GM21717 (cell line): ENCODE data around the gene RAB43.
"Not testable (repeated sequence)": the region's sequence is repeated elsewhere in the genome, so short reads cannot be mapped to it uniquely, and the experiment has no call there.

ENCODE experiments used
- ATAC-seq: cut with Tn5 transposase; IDR thresholded peaks from one replicate; pipeline ENCODE4 v1.9.1; 2021; ENCODE audit warnings: mild to moderate bottlenecking, moderate library complexity; ENCODE audit not compliant: unreplicated experiment

The RAB43 gene

DNA sequence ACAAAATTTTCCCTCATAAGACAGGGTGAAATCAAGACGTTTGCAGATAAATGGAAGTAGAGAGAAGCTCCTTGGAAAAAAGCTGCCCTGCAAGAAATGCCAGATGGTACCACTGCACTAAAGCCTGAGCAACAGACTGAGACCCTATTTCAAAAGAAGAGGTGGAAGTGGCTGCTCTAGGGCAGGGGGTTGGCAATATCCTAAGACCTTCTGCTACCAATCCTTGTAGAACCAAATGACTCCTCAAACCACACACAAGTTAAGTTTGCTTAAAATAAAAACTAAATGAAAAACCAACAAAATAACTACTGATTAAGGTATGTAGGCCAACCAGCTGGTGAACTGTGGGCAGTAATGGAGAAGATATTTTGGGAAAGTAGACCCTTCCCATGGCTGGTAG is 21.3 kb downstream of the RAB43 start:
- ATAC-seq, result no peak

- ATAC-seq, result no peak
Measured at GRCh38 chr3:129095285-129095684, 26.3 kb downstream of the RAB43 start.

- ATAC-seq, result not testable (repeated sequence)
Measured at GRCh38 chr3:129088312-129088711, 33.3 kb downstream of the RAB43 start.

GRCh38 chr3:129087904-129088303 is 33.7 kb downstream of the RAB43 start:
- not testable (repeated sequence) for ATAC-seq

GRCh38 chr3:129087138-129087702 is 34.4 kb downstream of the RAB43 start:
- ATAC-seq, result no peak

DNA sequence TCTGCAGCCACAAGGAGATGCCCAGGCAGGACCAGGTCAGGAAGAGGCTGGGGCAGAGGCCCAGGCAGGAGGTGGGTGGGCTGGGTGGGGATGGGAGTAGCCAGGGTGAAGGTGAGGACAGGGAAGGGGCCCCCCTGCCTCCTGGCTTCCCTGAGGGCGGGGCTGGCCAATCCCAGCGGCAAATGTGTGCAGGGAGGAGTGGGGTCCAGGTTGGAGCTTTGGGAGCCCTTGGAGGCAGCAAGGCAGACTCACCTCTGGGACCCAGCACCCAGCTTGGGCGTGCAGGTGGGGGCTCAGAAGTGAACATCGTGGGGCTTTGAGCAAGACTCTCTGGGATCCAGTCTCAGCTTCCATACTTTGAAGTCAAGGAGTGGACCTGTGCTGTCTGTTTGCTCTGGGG is 35.8 kb downstream of the RAB43 start:
- no peak for ATAC-seq

DNA sequence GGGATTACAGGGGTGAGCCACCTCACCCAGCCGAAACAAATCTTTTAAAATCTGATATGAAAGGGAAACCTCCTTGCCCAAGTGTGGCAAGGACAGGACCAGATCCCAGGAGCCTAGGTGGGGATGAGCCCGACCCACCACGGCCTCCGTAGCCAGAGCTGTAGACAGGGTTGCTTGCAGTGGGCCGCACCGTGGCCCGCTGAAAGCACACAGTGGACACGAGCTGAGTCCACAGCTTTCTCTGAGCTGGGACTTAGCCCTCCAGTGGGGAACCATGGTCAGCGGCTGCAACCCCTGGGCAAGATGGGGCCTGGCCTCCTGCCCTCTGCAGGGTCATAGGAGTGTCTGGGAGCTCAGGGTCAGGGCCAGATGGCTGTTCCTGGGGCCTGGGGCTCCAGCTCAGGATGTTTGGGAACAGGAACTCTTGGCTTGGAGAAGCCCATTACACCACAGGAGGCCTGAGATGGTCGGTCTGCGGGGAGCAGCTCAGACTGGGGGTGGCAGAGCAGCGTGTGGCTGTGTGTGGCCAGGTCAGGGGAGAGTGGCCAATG is 36.4 kb downstream of the RAB43 start:
- no peak for ATAC-seq

DNA sequence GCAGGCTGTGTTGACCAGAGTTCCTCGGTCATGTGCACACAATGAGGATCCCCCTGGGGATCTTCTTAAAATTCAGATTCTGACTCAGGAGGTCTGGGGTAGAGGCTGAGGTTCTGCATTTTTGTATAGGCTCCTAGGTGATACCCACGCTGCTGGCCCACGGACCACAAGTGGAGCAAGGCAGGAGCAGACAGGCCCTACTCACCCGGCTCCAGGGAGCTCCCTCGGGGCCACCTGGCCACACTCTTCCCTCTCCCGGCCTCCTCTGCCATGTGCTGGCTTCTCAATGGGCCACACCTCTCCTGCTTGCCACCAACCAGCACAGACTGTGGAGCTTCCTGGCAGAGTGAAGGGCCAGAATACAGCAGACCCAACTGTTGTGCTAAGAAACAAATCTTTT is 37.1 kb downstream of the RAB43 start:
- ATAC-seq, result no peak

GRCh38 chr3:129082026-129082425 is 39.6 kb downstream of the RAB43 start:
- no peak for ATAC-seq

DNA sequence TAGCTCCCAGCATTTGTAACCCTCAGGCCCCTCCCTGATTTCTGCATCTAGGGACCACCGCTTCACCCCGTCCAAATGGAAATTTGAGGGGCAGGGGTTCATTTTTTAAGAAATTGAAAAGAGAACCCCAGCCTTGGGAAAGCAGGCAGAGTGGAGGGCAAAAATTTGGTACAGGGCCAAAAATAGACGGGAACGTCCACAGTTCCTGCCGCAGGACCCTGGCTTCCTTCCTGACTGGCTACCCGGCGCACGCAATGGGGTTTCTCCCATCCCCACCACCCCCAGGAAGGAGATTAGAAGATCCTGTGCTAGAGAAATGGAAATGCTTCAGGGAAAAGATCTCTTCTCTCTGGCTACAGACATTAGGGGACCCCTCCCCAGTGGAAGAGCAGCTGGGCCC is 40.1 kb downstream of the RAB43 start:
- ATAC-seq, result no peak

DNA sequence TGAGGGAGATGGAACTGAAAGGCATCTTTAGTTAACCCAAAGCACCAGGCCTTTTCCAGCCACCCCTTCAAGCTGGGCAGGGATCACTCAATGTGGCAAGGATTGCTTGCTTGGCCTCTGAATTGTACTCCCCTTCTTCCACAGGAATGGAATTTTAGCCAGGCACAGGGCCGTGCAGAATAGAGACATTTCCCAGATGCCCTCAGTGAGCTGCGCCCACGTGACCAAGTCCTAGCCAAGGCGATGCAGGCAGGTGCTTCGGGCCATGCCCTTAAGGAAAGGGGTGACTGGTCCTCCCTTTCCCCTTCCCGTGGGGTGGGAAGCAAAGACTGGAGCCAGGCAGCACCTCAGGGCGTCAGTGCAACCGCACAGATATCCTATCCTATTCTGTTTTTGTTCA is 43.1 kb downstream of the RAB43 start:
- ATAC-seq, result no peak

DNA sequence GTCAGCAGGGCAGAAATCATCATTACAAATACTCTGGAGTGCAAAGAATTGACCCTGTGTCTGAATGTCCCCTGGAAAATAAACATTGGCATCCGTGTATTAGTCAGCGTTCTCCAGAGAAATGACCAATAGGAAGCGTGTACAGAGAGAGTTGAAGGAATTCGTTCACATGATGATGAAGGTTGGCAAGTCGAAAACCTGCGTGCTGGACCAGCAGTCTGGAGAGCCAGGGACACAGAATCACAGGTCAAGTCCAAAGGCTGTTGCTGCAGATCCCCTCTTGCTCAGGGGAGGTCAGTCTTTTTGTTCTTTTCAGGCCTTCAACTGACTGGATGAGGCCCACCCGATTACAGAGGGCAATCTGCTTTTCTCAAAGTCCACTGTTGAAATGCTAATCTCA is 44.4 kb downstream of the RAB43 start:
- ATAC-seq, result no peak

DNA sequence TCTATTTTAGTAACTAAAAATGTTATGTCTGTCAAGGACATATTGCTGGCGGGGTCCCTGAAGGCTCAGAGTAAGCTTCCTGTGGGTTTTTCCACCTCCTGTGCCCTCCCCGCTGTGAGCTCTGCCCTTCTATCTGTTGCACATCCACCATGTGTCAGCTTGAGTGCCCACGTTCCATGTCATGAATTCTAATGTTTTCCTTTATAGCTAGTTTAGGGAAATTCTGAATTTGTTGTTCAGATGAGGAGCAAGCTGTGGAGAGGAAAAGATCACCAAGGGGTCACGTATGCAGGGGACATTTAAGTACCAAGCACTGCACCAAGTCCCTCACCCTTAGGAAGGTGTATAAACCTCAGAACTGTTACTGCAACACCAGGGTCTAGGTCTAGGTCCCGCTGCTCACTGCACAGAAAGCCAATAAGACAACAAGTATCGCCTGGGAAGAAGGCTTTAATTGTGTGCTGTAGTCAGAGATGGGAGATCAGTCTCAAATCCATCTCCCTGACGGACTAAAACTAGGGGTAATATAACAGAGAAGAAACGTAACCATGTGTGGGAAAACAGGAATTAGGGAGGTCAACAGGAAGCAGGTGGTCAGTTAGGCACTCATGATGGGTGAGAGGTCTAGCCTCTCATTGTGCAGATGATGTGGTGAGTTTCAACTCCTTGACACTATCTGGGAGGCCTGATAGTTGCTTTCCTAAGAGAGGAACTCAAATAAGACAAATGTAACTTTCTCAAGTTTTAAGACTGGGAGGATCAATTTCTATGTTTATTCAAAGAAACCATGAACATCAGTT is 51.3 kb downstream of the RAB43 start:
- no peak for ATAC-seq

DNA sequence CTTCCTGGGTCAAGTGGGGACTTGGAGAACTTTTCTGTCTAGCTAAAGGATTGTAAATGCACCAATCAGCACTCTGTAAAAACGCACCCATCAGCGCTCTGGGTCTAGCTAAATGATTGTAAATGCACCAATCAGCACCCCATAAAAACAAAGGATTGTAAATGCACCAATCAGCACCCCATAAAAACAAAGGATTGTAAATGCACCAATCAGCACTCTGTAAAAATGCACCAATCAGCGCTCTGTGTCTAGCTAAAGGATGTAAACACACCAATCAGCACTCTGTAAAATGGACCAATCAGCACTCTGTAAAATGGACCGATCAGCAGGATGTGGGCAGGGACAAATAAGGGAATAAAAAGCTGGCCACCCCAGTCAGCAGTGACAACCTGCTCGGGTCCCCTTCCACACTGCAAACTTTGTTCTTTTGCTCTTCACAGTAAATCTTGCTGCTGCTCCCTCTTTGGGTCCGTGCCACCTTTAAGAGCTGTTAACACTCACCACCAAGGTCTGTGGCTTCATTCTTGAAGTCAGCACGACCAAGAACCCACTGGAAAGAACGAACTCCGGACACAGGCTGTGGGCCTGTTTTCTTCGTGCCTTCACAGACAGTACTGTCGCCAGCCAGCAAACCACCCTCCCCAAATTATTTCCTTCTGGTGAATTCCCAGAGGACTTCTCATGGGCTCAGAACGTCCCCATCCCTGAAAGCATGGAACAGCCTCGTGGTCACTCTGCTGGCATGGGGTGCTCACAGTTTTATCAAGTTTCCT is 52.1 kb downstream of the RAB43 start:
- ATAC-seq, result not testable (repeated sequence)

- no peak for ATAC-seq
Measured at GRCh38 chr3:129068291-129068886, 53.2 kb downstream of the RAB43 start.

GRCh38 chr3:129067719-129068118 is 53.9 kb downstream of the RAB43 start:
- ATAC-seq, result not testable (repeated sequence)

GRCh38 chr3:129065720-129066073 is 55.9 kb downstream of the RAB43 start:
- ATAC-seq, result no peak

DNA sequence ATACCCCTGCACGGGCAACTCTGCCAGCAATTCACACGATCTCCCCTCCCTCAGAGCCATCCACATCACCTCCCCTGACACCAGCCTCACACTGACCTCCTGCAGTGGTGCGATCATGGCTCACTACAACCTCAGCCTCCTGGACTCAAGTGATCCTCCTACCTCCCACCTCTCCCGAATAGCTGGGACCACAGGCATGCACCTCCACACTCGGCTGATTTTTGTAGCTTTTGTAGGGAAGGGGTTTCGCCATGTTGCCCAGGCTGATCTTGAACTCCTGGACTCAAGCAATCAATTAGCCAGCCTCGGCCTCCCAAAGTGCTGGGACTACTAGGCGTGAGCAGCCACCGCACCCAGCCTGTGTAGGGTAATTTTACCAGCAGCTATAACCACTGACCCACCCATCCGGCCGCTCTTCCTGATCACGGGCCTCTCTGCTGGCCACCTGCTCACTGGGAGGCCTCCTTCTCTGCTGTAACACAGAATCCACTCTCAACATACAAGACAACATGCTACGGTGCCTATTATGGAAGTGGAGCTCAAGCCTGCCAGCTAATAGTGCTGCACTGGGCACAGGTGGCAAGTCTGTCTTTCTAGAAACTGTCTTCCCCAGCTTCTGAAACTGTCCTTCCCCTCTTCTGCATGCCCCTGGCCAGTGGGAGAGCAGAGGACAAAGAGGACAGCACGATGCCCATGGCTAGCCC is 56.4 kb downstream of the RAB43 start:
- ATAC-seq, result no peak

DNA sequence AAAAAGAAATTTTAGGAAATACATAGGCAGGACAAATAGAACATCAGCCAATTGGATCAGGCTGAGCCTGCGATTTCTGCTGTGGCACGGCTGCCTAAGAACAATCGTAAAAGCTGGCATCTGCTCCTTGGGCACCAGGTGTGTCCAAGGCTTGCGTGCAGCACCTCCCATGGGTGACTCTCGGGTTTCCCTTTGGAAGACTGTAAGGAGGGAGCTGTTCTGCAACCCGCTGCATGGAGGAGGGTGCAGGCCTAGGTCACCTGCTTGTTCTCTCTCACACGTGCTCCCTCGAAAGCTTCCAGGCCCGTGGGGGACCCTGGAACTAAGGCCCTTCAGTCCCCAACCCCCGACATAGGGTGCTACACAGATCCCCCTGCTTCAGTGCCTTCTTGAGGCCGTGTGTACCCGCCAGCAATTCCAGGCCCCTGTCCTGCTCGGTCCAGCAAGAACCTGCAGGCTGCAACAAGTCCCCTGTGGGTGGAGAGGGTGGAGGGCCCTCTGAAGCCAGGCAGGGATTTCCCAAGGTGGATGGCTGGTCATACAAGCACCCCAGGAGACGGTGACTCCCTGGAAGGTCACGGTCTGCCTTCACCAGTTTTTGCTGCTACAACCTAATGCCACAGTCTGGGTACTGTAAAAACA is 57.6 kb downstream of the RAB43 start:
- no peak for ATAC-seq

DNA sequence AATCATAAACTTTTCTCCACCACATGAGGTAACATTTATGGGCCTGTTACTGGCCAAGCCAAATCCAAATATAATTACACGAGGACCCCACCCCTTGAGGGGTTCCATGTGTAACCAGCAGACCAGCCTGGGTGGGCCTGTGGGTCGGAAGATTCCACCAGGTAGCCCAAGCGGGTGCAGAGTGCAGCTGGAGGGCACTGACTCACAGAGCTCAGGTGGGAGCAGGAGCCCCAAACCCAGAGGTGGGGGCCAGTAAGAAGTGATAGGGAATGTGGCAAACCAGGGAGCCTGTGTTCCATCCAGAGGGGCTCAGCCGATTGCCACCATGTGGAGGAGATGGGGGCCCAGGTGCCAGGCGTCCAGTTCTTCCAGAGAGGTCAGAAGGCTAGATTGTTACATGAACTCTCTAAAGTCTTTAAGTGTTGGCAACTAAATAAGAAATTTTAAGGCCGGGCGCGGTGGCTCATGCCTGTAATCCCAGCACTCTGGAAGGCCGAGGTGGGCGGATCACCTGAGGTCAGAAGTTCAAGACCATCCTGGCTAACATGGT is 58.4 kb downstream of the RAB43 start:
- no peak for ATAC-seq
